HG02970 (cell line): Measurements from ENCODE around the gene PRKG1.
"Not testable (repeated sequence)": the region's sequence is repeated elsewhere in the genome, so short reads cannot be mapped to it uniquely, and the experiment has no call there.

ENCODE experiments used
- ATAC-seq: cut with Tn5 transposase; IDR thresholded peaks from one replicate; pipeline ENCODE4 v1.9.1; 2021; ENCODE audit warnings: mild to moderate bottlenecking, moderate library complexity, moderate number of reproducible peaks; ENCODE audit not compliant: unreplicated experiment, low FRiP score

PRKG1 gene

DNA sequence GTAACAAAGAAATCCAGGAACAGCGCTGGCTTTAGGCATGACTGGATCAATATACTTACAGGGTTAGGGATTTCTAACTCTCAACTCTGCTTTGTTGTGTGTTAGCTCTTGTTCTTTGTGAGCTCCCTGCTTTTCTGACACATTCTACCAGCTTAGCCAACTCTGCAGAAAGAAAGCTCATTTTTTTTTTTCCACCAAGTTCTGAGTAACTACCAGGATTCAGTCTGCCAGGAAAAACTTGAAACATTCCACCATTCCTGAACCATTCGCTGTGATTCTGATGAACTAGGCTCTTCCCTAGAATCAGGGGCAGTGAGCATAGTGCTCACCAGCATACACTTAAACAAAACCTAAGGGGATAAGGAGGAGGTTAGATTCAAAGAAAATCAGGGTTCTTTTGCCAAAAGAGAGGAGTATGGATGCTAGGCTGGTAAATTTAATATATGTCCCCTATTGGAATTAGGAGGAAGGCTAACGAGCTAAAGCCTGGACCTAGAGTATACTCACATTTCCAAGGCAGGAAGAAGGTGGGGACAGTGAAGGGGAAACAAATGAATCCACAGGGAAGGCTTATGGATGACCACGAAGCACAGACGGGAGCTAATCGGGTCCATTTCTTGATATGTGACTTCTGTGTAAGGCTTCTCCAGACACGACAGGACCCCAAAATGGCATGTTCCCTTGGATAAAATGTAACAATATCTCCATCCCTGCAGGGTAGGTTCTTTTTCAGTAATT lies 183.4 kb downstream of the PRKG1 start:
- no peak for ATAC-seq

DNA sequence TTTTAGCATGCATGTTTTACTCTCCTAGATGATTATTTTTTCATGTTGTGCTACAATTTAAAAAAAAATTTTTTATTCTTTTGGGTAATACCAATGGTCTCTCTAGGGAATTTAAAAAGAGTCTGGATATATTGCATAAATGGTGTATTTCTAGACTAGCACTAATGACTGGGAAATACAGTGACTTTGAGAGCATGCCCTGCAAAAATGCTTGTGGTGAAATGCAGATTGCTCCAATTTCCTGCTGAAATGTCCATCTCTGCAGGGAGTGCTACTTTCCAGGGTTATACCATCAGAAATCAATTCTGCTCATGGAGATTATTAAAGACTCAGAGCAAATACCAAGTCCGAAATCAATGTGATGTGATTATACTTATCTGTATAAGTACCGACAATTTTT lies 186.1 kb downstream of the PRKG1 start:
- no peak for ATAC-seq

DNA sequence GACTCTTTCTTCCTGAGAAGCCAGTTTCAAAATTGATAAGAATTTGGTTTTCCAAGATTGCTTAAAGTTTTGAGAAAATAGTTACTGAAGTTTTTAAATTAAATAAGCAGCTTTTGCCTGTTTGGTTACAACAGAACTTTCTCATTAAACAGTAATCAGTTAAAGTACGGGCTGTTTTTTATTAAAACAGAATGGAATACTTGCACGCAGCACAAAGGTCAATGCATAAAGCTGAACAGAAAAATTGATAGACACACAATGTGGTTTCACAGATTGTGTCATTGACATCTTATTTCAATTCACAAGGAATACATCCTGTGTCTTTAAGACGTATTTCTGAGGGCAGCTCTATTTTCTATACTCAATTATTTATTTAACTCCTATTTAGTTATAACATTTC lies 192.2 kb downstream of the PRKG1 start:
- no peak for ATAC-seq

DNA sequence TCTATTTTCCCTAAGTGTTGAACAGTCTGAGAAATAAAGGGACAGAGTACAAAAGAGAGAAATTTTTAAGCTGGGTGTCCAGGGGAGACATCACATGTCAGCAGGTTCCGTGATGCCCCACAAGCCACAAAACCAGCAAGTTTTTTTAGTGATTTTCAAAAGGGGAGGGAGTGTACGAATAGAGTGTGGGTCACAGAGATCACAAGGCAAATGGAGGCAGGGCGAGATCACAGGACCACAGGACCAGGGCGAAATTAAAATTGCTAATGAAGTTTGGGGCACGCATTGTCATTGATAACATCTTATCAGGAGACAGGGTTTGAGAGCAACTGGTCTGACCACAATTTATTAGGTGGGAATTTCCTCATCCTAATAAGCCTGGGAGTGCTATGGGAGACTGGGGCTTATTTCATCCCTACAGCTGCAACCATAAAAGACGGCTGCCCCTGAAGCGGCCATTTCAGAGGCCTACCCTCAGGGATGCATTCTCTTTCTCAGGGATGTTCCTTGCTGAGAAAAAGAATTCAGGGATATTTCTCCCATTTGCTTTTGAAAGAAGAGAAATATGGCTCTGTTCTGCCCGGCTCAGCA lies 193.8 kb downstream of the PRKG1 start:
- not testable (repeated sequence) for ATAC-seq

DNA sequence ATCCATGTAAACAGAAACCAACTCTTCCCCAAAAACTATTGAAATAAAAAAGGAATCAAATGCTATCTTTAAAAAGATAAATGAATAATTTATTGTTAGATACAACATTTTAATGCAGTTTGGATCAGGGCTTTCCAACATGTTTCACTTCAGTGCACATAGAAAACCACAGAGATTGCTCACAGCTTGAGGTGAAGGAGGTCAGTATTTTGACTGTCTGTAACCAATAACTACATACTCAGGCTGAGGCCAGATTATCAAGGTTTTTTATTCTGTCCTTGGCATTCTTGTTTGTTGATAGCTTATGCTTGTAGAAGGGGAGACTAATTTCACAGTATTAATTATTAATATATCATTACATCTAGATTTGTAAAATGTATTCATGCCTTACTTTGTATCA lies 195.5 kb downstream of the PRKG1 start:
- no peak for ATAC-seq

DNA sequence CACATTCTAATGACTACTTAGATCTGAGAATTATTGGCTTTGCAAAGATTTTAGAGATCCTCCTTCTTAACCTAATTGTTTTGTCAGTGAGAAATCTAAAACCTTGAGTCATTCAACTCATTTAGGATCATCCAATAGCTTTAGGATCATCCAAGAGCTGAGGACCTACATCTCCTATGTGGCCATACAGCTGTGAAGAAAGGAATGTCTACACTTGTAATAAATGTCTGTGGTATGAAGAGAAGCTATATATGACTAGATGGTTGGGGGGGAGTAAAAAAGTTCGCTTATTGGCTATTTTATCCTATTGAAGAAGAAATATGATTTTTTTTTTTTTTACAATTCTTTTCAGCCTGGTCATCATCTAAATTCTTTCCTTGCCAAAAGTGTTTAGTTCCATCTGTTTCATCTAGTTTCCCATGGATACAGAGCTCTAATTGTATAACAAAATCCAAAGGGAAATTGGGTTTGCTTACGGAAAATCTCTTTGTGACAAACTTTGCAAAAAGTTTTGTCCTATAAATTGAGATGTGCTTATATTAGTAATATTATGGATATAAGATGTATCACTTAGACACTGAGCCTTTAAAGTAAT lies 196.7 kb downstream of the PRKG1 start:
- no peak for ATAC-seq

DNA sequence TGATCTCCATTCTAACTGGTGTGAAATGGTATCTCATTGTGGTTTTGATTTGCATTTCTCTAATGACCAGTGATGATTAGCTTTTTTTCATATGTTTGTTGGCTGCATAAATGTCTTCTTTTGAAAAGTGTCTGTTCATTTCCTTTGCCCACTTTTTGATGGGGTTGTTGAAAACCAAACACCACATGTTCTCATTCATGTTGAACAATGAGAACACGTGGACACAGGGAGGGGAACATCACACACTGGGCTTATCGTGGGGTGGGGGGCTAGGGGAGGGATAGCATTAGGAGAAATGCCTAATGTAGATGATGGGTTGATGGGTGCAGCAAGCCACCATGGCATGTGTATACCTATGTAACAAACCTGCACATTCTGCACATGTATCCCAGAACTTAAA lies 197.8 kb downstream of the PRKG1 start:
- ATAC-seq = not testable (repeated sequence)

DNA sequence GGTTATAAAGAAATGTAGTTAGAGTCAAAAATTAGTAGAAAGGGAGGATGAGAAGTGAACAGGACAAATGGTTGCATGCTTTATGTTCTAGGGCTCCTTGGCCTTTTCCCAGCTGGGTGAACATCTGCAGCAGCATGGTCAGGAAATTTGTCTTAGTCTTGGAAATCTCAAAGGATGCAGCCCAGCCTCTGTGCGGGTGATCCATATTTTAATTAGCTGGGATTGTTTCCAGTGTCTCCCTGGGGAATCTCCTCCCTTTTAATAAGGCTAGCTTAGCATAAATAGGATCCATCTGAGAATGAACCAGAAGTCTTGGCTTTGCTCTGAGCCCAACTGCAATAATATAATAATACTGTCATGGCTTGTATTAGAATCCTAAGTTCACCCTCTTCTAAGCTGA lies 198.3 kb downstream of the PRKG1 start:
- no peak for ATAC-seq

DNA sequence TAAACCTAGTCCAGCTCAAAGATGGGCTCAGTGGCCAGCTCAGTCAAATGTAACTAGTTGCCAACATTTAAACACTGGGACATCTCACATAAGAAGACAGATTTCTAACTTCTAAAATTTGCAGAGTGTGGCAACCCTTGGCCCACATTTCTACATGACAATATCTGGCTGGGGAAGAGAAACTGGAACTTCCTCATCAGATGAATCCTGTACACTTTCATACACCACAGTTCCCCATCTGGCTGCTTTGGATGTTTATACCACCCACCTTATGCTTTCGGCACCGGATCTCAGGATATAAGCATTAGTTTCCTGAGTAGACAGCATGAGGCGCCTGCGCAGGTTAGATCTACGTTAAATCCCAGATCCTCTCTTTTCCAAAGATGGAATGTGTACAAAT lies 199.3 kb downstream of the PRKG1 start:
- no peak for ATAC-seq

DNA sequence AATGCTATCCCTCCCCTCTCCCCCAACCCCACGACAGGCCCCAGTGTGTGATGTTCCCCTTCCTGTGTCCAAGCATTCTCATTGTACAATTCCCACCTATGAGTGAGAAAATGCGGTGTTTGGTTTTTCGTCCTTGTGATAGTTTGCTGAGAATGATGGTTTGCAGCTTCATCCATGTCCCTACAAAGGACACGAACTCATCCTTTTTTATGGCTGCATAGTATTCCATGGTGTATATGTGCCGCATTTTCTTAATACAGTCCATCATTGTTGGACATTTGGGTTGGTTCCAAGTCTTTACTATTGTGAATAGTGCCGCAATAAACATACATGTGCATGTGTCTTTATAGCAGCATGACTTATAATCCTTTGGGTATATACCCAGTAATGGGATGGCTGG lies 201.8 kb downstream of the PRKG1 start:
- ATAC-seq = not testable (repeated sequence)

DNA sequence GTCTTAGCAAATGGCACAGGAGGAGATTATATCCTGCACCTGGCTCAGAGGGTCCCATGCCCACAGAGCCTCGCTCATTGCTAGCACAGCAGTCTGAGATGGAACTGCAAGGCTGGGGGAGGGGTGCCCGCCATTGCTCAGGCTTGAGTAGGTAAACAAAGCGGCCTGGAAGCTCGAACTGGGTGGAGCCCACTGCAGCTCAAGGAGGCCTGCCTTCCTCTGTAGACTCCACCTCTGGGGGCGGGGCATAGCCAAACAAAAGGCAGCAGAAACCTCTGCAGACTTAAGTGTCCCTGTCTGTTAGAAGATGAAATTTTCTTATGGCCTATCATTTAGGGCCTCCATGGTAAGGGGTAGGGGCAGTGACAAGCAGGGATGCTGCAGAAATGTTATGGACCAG lies 207.1 kb downstream of the PRKG1 start:
- not testable (repeated sequence) for ATAC-seq

DNA sequence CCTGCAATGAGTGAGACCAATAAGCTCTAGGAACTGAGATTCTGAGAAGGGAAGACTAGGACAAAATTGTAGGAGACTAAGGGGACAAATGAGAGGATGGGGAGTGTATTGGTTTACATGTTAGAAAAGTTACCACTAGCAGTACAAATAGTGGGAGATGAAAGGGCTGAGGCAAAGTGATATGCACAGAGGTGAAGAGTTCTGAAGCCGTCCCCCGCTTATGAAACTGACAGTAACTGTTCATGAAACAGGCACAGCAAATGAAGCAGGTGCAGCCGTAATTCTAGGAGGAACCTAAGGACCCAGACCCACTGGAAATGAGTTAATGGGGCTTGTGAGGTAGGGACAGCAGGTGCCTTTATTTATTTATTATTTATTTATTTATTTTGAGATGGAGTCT lies 211.3 kb downstream of the PRKG1 start:
- ATAC-seq = no peak

DNA sequence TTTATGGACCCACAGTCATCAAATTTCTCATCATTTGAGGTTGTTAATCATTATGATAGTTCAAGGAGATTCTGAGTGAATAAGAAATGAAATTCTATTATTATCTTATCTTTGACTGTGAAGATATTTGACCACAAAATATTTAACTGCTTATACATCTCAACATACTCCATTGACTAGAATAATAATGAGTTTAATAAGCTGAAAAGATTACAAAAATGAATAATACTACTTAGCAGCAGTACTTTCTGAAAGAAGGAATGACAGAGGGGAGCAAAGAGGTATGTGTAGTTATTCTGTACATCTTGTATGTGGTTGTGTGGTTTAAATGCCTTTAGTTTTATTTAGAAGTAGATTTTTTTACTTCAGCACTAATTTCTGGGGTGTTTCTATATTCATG lies 214.2 kb downstream of the PRKG1 start:
- no peak for ATAC-seq

DNA sequence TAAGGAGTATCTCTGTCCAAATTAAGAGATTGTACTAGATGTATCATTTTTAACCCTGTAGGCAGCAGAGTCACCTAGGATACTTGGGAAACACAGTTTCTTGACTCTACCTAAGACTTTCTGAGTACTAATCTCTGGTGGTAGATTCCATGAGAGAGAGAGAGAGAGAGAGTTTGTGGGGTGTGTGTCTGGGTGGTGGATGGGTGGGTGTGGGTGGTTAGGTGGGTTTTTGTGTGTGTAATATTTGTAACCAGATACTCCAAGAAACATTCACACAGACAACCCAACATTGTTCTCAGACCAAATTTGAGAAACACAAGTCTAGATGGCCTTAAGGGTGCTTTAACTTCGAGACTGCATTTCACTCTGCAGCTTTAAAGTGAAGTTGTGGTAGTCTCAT lies 215.2 kb downstream of the PRKG1 start:
- ATAC-seq = no peak

DNA sequence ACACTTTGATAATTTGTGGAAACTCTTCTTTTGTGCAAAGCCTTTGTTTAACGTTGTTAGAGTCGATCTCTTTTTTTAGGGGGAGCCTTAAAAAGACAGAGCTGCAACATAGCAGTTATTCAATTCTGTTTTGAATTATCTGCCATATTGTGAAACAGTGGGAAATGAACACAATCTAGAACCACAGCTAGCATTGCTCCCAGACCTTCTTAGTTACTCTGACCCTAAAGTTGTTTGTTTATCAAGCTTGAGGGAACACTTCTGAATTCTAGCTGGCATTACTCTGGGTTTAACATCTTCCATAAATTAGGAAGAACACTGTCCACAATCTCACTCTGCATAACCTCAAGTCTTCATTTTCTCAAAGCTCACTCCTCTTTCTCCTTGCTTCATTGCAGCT lies 217.7 kb downstream of the PRKG1 start:
- ATAC-seq = no peak

DNA sequence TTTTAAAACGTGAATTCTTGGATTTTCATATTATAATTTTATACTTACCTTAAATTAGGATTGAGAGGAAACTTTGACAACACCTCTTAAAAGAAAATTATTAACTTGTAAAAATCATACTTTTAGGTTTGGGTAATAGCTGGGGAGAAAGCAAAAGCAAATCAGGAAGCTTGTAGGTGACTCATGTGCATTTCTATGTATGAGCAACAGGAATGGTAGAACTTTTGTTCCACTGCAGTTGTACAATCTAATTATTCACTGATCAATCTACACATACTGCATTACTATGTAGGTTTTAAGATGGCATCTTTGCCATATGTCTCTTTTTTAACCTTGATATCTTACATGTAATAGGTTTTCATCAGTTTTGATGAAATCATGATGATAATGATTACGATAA lies 223.2 kb downstream of the PRKG1 start:
- ATAC-seq = no peak

DNA sequence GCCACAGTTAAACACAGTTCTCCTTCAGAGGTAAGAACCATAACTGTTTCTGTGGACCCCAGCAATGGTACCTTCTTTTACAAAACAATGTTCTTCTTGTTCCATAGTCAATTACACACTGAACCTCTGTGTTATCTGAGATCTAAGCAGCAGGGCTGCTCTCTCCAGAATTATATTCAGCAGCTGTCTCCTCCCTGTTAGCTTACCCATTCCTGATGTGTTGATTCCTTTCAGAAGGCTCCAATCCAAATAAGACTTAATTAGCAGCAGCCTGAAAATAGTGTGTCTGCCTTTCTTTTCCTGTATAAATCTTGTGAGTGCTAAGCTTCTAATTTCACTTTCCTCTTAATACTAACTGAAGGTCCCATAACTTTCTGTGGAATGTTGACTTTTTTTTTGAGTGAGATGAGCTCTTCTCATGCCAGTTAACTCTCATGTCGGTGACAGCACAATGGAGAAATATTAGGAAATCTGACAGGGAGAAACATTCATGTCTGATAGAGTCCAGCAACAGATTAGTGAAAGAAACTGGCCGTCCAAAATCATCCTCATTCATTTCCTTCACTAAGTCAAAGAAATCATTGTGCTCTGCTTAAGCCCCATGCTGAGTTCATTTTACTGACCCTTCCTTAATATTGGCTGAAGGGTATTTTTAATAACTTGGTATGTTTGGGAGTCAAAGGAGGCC lies 226.5 kb downstream of the PRKG1 start:
- ATAC-seq = no peak

DNA sequence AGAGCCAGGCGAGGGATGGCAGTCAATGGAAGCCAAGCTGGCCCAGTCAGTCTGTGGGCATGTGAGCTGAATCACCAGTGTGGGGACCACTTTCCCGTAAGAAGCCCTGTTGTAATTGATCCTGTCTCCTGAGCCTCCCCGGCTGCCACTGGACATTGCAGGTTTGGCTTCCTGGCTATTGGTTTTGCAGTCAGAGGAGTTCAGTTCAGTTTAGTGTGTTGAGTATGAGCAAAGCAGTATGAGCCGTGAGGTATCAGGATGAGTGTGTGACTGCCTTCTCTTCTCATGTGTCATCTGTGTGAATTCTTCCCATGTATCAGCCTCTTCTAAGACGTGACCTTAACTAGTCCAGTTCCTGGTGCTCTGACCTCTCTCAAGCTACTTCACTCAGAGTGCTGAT lies 227.4 kb downstream of the PRKG1 start:
- ATAC-seq = no peak

DNA sequence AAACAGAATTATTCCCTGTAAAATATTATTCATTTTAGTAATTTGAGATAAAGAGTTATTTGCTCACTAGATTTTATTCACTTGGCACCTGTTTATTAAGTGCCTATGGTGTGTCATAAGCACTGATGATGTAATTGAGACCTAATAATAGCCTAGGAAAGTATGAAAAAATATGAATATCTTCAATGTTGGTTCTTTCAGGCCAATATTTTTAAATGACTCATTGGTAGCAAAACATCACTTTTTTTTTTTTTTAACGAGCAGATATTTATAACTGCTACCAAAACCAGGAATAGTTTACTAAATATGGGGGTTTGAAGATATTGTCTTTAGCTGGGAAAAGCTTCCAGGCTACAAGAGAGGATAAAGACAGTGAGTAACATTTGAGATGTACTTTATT lies 228.0 kb downstream of the PRKG1 start:
- no peak for ATAC-seq

DNA sequence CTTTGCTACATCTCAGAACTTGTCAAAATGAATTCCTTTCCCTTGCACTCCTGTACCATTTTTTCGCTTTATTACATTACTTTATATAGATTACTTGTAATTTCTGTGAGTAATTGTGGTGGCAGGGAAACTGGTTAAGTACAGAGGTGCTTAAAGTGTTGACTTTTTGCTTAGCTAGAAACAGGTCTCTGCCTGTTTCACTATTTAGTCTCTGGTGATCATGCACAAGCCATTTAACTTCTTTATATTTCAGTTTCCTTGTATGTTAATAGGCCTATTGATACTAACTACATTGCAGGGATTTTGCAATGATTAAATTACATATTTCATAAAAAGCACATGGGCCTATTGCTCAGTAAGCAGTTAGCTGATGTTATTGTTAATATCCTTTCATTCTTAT lies 233.8 kb downstream of the PRKG1 start:
- no peak for ATAC-seq

DNA sequence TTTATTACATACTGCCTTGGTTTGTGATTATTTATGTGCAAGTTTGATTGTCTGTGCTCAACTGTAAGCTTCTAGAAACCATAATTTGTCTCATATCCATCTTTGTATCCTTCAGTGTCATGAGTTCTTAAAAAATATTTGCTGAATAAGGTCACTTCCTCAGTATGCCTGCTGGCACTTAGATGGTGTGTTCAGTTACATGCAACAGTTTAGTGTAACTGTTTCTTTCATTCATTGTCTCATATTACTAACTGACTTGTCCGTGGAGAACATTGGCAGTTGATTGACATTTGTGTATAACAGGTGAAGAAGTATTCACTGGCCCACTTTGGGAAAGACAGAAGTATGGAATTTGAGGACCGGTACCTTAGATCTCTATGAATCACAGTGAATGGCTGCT lies 236.9 kb downstream of the PRKG1 start:
- no peak for ATAC-seq

DNA sequence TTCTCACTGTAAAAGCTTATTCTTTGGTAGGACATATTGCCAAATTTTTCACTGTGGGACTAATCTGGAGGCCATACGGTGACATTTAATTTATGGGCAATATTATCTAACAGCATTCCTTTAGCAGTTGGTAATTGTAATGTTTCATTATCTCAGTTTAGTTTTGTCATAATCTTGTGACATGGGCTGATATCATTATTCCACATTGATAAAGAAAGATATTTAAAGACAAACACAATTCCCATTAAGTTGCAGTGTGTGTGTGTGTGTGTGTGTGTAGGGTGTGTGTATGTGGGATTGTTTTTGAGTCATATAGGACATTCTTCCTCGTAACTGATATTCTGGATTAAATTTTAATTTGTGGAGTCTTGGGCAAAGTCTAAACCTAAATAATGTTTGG lies 238.5 kb downstream of the PRKG1 start:
- ATAC-seq = no peak
